Neuronal stem cell (in vitro differentiated cells): ENCODE measurements around the gene SH3BP4.
A peak's percentile ranks its signal among the peaks of the same experiment; 100 is the strongest.

Experiments used
- DNase-seq: peaks from one replicate; pipeline ENCODE4 v3.0.0-alpha.2; 2013; ENCODE audit warnings: low spot score
- H2AFZ ChIP-seq: one replicate; pipeline ENCODE4 v1.6.1; 2013; ENCODE audit warnings: mild to moderate bottlenecking, low read length, inconsistent platforms
- H2AK5ac ChIP-seq: 2 replicates; pipeline ENCODE4 v1.6.1; 2013; ENCODE audit warnings: low read depth, mild to moderate bottlenecking, inconsistent platforms, low read length, moderate library complexity, mixed read lengths
- H2BK120ac ChIP-seq: 2 replicates; pipeline ENCODE4 v1.6.1; 2013; ENCODE audit warnings: low read depth, mild to moderate bottlenecking, inconsistent platforms, low read length, moderate library complexity, mixed read lengths
- H2BK12ac ChIP-seq: one replicate; pipeline ENCODE4 v1.6.1; 2013; ENCODE audit warnings: low read length, inconsistent platforms
- H2BK15ac ChIP-seq: 2 replicates; pipeline ENCODE4 v1.6.1; 2013; ENCODE audit warnings: mild to moderate bottlenecking, low read length, inconsistent platforms, mixed read lengths
- H2BK5ac ChIP-seq: one replicate; pipeline ENCODE4 v1.6.1; 2013; ENCODE audit warnings: inconsistent platforms, mild to moderate bottlenecking, low read length, moderate library complexity
- H3K14ac ChIP-seq: one replicate; pipeline ENCODE4 v1.6.1; 2013; ENCODE audit warnings: low read length, inconsistent platforms
- H3K18ac ChIP-seq: 2 replicates; pipeline ENCODE4 v1.6.1; 2013; ENCODE audit warnings: low read length, inconsistent platforms
- H3K23ac ChIP-seq: 2 replicates; pipeline ENCODE4 v1.6.1; 2013; ENCODE audit warnings: low read depth, mild to moderate bottlenecking, mixed read lengths, low read length, inconsistent platforms; ENCODE audit not compliant: poor library complexity
- H3K27ac ChIP-seq: replicated peaks from 3 replicates; pipeline ENCODE4 v1.5.1; 2013; ENCODE audit warnings: low read length, inconsistent platforms
- H3K27me3 ChIP-seq, 3 experiments: 2 replicates each; pipeline ENCODE4 v1.6.1; 2013; ENCODE audit warnings: low read length in 3 of 3, mild to moderate bottlenecking in 2 of 3, inconsistent platforms in 1 of 3, low read depth in 1 of 3, mixed read lengths in 1 of 3, moderate library complexity in 1 of 3; ENCODE audit not compliant: control insufficient read depth in 3 of 3, insufficient read depth in 3 of 3
- H3K36me3 ChIP-seq, 2 donors: replicated peaks in 1 of 2; 2 replicates each; pipeline ENCODE4 v1.6.1; 2013; ENCODE audit warnings: low read length in 2 of 2; ENCODE audit not compliant: control insufficient read depth in 2 of 2, insufficient read depth in 2 of 2
- H3K4ac ChIP-seq: 2 replicates; pipeline ENCODE4 v1.6.1; 2013; ENCODE audit warnings: inconsistent platforms, mild to moderate bottlenecking, low read length, moderate library complexity
- H3K4me1 ChIP-seq, 2 donors: 1 replicate in 1 of 2; 2 replicates in 1 of 2; pipeline ENCODE4 v1.6.1; 2013; ENCODE audit warnings: low read length in 2 of 2, low read depth in 1 of 2; ENCODE audit not compliant: control insufficient read depth in 2 of 2, insufficient read depth in 1 of 2
- H3K4me2 ChIP-seq: one replicate; pipeline ENCODE4 v1.6.1; 2013; ENCODE audit warnings: mild to moderate bottlenecking, low read length, inconsistent platforms; ENCODE audit not compliant: insufficient read depth, poor library complexity, severe bottlenecking
- H3K4me3 ChIP-seq, 2 donors: 2 replicates each; pipeline ENCODE4 v1.5.1; 2013; ENCODE audit warnings: low read length in 2 of 2, mild to moderate bottlenecking in 2 of 2, inconsistent platforms in 1 of 2, moderate library complexity in 1 of 2
- H3K79me1 ChIP-seq: one replicate; pipeline ENCODE4 v1.6.1; 2013; ENCODE audit warnings: low read depth, mild to moderate bottlenecking, inconsistent platforms, low read length, moderate library complexity
- H3K9ac ChIP-seq: one replicate; pipeline ENCODE4 v1.6.1; 2013; ENCODE audit warnings: mild to moderate bottlenecking, low read depth, low read length, inconsistent platforms; ENCODE audit not compliant: poor library complexity
- H3K9me3 ChIP-seq, 2 donors: replicated peaks in 1 of 2; 2 replicates each; pipeline versions ENCODE3 to v1.6.1; 2013; ENCODE audit warnings: low read length in 2 of 2, mild to moderate bottlenecking in 2 of 2, inconsistent platforms in 1 of 2, low read depth in 1 of 2, mixed read lengths in 1 of 2, moderate library complexity in 1 of 2; ENCODE audit not compliant: control insufficient read depth in 2 of 2, insufficient read depth in 1 of 2
- H4K8ac ChIP-seq: one replicate; pipeline ENCODE4 v1.6.1; 2013; ENCODE audit warnings: low read depth, mild to moderate bottlenecking, inconsistent platforms, low read length, moderate library complexity
- H4K91ac ChIP-seq: one replicate; pipeline ENCODE4 v1.6.1; 2013; ENCODE audit warnings: low read length, low read depth, mild to moderate bottlenecking, inconsistent platforms; ENCODE audit not compliant: poor library complexity
- WGBS, 2 donors: extraction: QIAGEN DNeasy Blood & Tissue Kit; methylation state at CpG; one replicate each; pipeline ENCODE4 v1.1.7; 2013; ENCODE audit warnings: missing lambda C conversion rate in 2 of 2, mixed read lengths in 1 of 2; ENCODE audit not compliant: insufficient read length in 2 of 2, insufficient replicate concordance in 1 of 2; ENCODE audit errors: extremely low coverage in 2 of 2; 5-methylcytosine and 5-hydroxymethylcytosine counted together

SH3BP4 gene

GRCh38 chr2:235088496-235088921 is 136.7 kb downstream of the SH3BP4 start:
- Histone ChIP-seq H3K4me3 (peak overlapping the region in 1 of 2 donors; percentile 0), H3K9ac (no peak overlapping the region), H3K4me1 (peaks cover 22 to 29% of the 10 kb centered on the region in 2 donors), H4K8ac (no peak overlapping the region), H3K27me3 (no peaks in the 10 kb centered on the region), H3K9me3 (peaks cover 0 to 7% of the 10 kb centered on the region in 2 donors), H2BK12ac (no peak overlapping the region), H4K91ac (no peak overlapping the region), H3K14ac (no peak overlapping the region), H2BK15ac (no peak overlapping the region), H2AK5ac (no peak overlapping the region), H3K18ac (peak overlapping the region; percentile 24), H2BK5ac (no peak overlapping the region), H3K4ac (no peak overlapping the region), H3K23ac (no peak overlapping the region), H3K4me2 (no peak overlapping the region), H3K27ac (peak overlapping the region; percentile 42), H2AFZ (peak overlapping the region; percentile 75), H3K36me3 (no peaks in the 10 kb centered on the region), H3K79me1 (no peaks in the 10 kb centered on the region), H2BK120ac (no peak overlapping the region)
- DNase-seq = peak; percentile 29
- no CpG with 5 or more reads among the region's 10 CpGs for WGBS, 2 donors

GRCh38 chr2:235091421-235091820 is 139.6 kb downstream of the SH3BP4 start:
- Histone ChIP-seq H2BK12ac (no peak overlapping the region), H3K18ac (no peak overlapping the region), H3K27ac (no peak overlapping the region), H4K8ac (no peak overlapping the region), H3K14ac (no peak overlapping the region), H3K4me1 (peaks cover 21 to 28% of the 10 kb centered on the region in 2 donors), H3K4me3 (no peak overlapping the region), H3K4me2 (no peak overlapping the region), H2AK5ac (no peak overlapping the region), H2BK120ac (no peak overlapping the region), H2BK5ac (no peak overlapping the region), H4K91ac (no peak overlapping the region), H3K27me3 (no peaks in the 10 kb centered on the region), H3K79me1 (no peaks in the 10 kb centered on the region), H3K9me3 (no peaks in the 10 kb centered on the region), H3K4ac (no peak overlapping the region), H3K36me3 (no peaks in the 10 kb centered on the region), H2BK15ac (no peak overlapping the region), H2AFZ (no peak overlapping the region), H3K9ac (no peak overlapping the region), H3K23ac (no peak overlapping the region)
- no peak for DNase-seq
- WGBS, 2 donors = no CpG with 5 or more reads among the region's 4 CpGs

GRCh38 chr2:235091983-235092382 is 140.2 kb downstream of the SH3BP4 start:
- Histone ChIP-seq H2BK12ac (no peak overlapping the region), H3K27ac (no peak overlapping the region), H2BK15ac (no peak overlapping the region), H3K9me3 (no peaks in the 10 kb centered on the region), H3K4me1 (peaks cover 16 to 23% of the 10 kb centered on the region in 2 donors), H3K36me3 (no peaks in the 10 kb centered on the region), H2AK5ac (peak overlapping the region; percentile 30), H2AFZ (no peak overlapping the region), H3K79me1 (no peaks in the 10 kb centered on the region), H3K9ac (no peak overlapping the region), H3K4me3 (no peak overlapping the region), H3K27me3 (no peaks in the 10 kb centered on the region), H3K14ac (peak overlapping the region; percentile 5), H3K4ac (no peak overlapping the region), H2BK5ac (no peak overlapping the region), H3K18ac (peak overlapping the region; percentile 69), H3K23ac (no peak overlapping the region), H3K4me2 (no peak overlapping the region), H4K8ac (no peak overlapping the region), H4K91ac (no peak overlapping the region), H2BK120ac (no peak overlapping the region)
- no CpG with 5 or more reads among the region's 9 CpGs for WGBS, 2 donors
- no peak for DNase-seq

- H3K9me3 ChIP-seq = no peaks in the 10 kb centered on the region
- no peak overlapping the region for H2BK12ac ChIP-seq
- no peak overlapping the region for H2BK15ac ChIP-seq
- H3K14ac ChIP-seq = peak overlapping the region; percentile 43
- no peak overlapping the region for H2AK5ac ChIP-seq
- H2AFZ ChIP-seq = no peak overlapping the region
- no peak overlapping the region for H4K91ac ChIP-seq
- no peak overlapping the region for H3K4ac ChIP-seq
- H3K4me3 ChIP-seq = no peak overlapping the region
- no peaks in the 10 kb centered on the region for H3K79me1 ChIP-seq
- no peaks in the 10 kb centered on the region for H3K36me3 ChIP-seq
- H3K4me2 ChIP-seq = no peak overlapping the region
- H2BK120ac ChIP-seq = no peak overlapping the region
- H3K4me1 ChIP-seq = peaks cover 10 to 17% of the 10 kb centered on the region in 2 donors
- DNase-seq = no peak
- H2BK5ac ChIP-seq = no peak overlapping the region
- H3K27me3 ChIP-seq = no peaks in the 10 kb centered on the region
- H3K27ac ChIP-seq = no peak overlapping the region
- H3K9ac ChIP-seq = no peak overlapping the region
- H3K23ac ChIP-seq = no peak overlapping the region
- WGBS, 2 donors = no CpG with 5 or more reads among the region's 17 CpGs
- peak overlapping the region; percentile 69 for H3K18ac ChIP-seq
- no peak overlapping the region for H4K8ac ChIP-seq
Measured at GRCh38 chr2:235092433-235093223, 140.8 kb downstream of the SH3BP4 start.
